Measurements from ENCODE around the gene ODF4. TPM values are rescaled to one million over a fixed set of nuclear protein-coding genes. Genes with fewer than 3 reads are reported as not detected.

ODF4 gene
- total and polyA plus RNA-seq, 2 of the 13 experiments (the other 11 are each of a cell fraction or from before 2014, with no cell fraction given), result not detected

DNA sequence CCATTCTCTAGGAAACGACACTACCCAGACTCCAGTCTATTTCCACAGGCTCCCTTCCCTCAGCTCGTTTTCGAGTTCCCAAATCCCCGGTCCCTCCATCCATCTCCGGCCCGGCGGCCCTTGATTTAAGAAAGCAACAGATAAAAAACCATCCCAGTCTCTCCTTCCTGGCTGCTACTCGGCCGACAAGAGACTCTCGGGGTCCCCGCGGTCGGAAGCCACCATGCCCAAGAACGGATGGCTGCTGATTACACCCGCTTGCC, 43.2 kb downstream of the ODF4 start (continued):
- TF ChIP-seq CEBPB (IDR thresholded peaks at IDR 0.05; ENCODE audit: borderline replicate concordance, low read depth, low read length) (no peak), ZBTB44 (CRISPR knock-in tag; IDR thresholded peaks at IDR 0.05) (no peak), MYC (CRISPR knock-in tag; IDR thresholded peaks at IDR 0.05; ENCODE audit: borderline replicate concordance) (peak; percentile 95; the same call in 1 of the 2 replicates), ZNF703 (CRISPR knock-in tag; IDR thresholded peaks at IDR 0.05; ENCODE audit: borderline replicate concordance) (0 out of 2 replicates have a peak, but pooled peaks have one; percentile 9), ZNF543 (CRISPR knock-in tag; IDR thresholded peaks at IDR 0.05) (peak; percentile 37; the same call in 1 of the 2 replicates), SUZ12 (IDR thresholded peaks at IDR 0.05; ENCODE audit: low read depth, low read length) (no peak), PAF1 (CRISPR knock-in tag; IDR thresholded peaks at IDR 0.05) (no peak), MYNN (CRISPR knock-in tag; IDR thresholded peaks at IDR 0.05; ENCODE audit: low read depth) (no peak), DMAP1 (CRISPR knock-in tag; IDR thresholded peaks at IDR 0.05) (no peak), ZNF20 (CRISPR knock-in tag; IDR thresholded peaks at IDR 0.05) (no peak), MTF1 (CRISPR knock-in tag; IDR thresholded peaks at IDR 0.05) (0 out of 2 replicates have a peak, but pooled peaks have one; percentile 14), RXRB (CRISPR knock-in tag; IDR thresholded peaks at IDR 0.05; ENCODE audit: borderline replicate concordance) (no peak), PRPF4 (IDR thresholded peaks at IDR 0.05; ENCODE audit: low read depth, low read length, poor library complexity, severe bottlenecking) (no peak), ZNF549 (CRISPR knock-in tag; IDR thresholded peaks at IDR 0.05) (no peak)
- TF ChIP-seq, protein P1, sequence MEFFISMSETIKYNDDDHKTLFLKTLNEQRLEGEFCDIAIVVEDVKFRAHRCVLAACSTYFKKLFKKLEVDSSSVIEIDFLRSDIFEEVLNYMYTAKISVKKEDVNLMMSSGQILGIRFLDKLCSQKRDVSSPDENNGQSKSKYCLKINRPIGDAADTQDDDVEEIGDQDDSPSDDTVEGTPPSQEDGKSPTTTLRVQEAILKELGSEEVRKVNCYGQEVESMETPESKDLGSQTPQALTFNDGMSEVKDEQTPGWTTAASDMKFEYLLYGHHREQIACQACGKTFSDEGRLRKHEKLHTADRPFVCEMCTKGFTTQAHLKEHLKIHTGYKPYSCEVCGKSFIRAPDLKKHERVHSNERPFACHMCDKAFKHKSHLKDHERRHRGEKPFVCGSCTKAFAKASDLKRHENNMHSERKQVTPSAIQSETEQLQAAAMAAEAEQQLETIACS (CRISPR knock-in tag; IDR thresholded peaks at IDR 0.05), result no peak
- TF ChIP-seq, protein P2, sequence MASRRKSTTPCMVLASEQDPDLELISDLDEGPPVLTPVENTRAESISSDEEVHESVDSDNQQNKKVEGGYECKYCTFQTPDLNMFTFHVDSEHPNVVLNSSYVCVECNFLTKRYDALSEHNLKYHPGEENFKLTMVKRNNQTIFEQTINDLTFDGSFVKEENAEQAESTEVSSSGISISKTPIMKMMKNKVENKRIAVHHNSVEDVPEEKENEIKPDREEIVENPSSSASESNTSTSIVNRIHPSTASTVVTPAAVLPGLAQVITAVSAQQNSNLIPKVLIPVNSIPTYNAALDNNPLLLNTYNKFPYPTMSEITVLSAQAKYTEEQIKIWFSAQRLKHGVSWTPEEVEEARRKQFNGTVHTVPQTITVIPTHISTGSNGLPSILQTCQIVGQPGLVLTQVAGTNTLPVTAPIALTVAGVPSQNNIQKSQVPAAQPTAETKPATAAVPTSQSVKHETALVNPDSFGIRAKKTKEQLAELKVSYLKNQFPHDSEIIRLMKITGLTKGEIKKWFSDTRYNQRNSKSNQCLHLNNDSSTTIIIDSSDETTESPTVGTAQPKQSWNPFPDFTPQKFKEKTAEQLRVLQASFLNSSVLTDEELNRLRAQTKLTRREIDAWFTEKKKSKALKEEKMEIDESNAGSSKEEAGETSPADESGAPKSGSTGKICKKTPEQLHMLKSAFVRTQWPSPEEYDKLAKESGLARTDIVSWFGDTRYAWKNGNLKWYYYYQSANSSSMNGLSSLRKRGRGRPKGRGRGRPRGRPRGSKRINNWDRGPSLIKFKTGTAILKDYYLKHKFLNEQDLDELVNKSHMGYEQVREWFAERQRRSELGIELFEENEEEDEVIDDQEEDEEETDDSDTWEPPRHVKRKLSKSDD (CRISPR knock-in tag; IDR thresholded peaks at IDR 0.05; ENCODE audit: low read depth), result no peak
- TF ChIP-seq, protein P3, sequence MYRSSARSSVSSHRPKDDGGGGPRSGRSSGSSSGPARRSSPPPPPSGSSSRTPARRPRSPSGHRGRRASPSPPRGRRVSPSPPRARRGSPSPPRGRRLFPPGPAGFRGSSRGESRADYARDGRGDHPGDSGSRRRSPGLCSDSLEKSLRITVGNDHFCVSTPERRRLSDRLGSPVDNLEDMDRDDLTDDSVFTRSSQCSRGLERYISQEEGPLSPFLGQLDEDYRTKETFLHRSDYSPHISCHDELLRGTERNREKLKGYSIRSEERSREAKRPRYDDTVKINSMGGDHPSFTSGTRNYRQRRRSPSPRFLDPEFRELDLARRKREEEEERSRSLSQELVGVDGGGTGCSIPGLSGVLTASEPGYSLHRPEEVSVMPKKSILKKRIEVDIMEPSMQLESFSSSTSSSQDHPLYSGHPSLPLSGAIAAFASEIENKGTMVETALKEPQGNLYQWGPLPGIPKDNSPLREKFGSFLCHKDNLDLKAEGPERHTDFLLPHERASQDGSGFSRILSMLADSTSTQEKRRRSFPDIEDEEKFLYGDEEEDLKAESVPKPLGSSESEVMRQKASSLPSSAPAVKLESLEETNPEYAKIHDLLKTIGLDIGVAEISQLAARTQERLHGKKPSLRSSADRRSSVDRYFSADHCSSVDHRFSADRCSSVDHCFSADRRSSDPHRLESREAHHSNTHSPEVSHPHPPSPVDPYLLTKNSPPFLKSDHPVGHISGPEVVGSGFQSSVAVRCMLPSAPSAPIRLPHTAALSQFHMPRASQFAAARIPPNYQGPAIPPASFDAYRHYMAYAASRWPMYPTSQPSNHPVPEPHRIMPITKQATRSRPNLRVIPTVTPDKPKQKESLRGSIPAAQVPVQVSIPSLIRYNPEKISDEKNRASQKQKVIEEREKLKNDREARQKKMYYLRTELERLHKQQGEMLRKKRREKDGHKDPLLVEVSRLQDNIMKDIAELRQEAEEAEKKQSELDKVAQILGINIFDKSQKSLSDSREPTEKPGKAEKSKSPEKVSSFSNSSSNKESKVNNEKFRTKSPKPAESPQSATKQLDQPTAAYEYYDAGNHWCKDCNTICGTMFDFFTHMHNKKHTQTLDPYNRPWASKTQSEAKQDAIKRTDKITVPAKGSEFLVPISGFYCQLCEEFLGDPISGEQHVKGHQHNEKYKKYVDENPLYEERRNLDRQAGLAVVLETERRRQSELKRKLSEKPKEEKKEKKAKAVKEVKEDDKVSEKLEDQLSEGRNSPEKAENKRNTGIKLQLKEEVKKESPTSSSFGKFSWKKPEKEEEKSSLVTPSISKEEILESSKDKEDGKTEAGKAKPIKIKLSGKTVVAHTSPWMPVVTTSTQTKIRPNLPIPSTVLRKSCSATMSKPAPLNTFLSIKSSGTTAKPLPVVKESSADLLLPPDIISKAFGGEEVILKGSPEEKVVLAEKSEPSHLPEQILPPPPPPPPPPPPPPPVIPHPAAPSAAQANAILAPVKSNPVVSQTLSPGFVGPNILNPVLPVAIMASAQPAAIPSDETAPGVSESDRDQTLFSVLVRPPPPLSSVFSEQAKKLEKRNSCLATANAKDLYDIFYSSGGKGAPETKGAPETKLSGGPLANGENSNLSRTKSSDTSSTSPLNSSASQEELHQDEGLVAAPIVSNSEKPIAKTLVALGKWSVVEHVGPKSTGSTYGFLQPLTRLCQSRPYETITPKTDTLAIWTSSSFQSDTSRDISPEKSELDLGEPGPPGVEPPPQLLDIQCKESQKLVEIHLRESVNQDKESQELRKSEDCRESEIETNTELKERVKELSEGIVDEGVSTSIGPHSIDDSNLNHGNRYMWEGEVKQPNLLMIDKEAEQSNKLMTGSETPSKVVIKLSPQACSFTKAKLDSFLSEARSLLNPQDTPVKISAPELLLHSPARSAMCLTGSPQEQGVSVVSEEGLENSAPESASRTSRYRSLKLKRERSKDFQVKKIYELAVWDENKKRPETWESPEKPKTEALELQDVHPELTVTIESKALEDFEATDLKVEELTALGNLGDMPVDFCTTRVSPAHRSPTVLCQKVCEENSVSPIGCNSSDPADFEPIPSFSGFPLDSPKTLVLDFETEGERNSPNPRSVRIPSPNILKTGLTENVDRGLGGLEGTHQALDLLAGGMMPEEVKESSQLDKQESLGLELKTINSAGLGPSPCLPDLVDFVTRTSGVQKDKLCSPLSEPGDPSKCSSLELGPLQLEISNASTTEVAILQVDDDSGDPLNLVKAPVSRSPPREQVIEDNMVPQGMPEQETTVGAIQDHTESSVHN (CRISPR knock-in tag; IDR thresholded peaks at IDR 0.05), result no peak
